OCI-LY1 (cell line): Measurements from ENCODE around the gene KNG1.
"Not testable (repeated sequence)": the region's sequence is repeated elsewhere in the genome, so short reads cannot be mapped to it uniquely, and the experiment has no call there.

ENCODE experiments used
- H2AFZ ChIP-seq: fragments of 200-600 bp; sonication (generic), shearing (Covaris generic); 2 replicates; pipeline ENCODE4 v1.6.0; 2014; ENCODE audit warnings: antibody characterized with exemption, mild to moderate bottlenecking, low read length
- H3F3A ChIP-seq: fragments of 200-600 bp; sonication (generic), shearing (Covaris generic); 2 replicates; pipeline ENCODE4 v1.6.0; 2014; ENCODE audit warnings: mild to moderate bottlenecking, antibody characterized with exemption, low read length, moderate library complexity; ENCODE audit not compliant: insufficient read depth
- H3K27ac ChIP-seq: fragments of 200-600 bp; sonication (generic); 2 replicates; pipeline ENCODE4 v1.5.1; 2014; ENCODE audit warnings: low read length, mixed run types, mild to moderate bottlenecking, low read depth; ENCODE audit not compliant: poor library complexity, severe bottlenecking
- H3K27me3 ChIP-seq: fragments of 200-600 bp; sonication (generic); 2 replicates; pipeline ENCODE4 v1.6.0; 2014; ENCODE audit warnings: antibody characterized with exemption, mild to moderate bottlenecking, low read length, moderate library complexity; ENCODE audit not compliant: insufficient read depth
- H3K36me3 ChIP-seq: fragments of 200-600 bp; sonication (generic); 2 replicates; pipeline ENCODE4 v1.6.1; 2014; ENCODE audit warnings: mild to moderate bottlenecking, antibody characterized with exemption, low read length, moderate library complexity, mixed read lengths; ENCODE audit not compliant: insufficient read depth
- H3K4me1 ChIP-seq: fragments of 200-600 bp; sonication (generic); 2 replicates; pipeline ENCODE4 v1.5.1; 2014; ENCODE audit warnings: mild to moderate bottlenecking, low read length, moderate library complexity; ENCODE audit not compliant: insufficient read depth, severe bottlenecking
- H3K4me2 ChIP-seq: fragments of 200-600 bp; sonication (generic), shearing (Covaris generic); 2 replicates; pipeline ENCODE4 v1.6.1; 2014; ENCODE audit warnings: low read length
- H3K4me3 ChIP-seq: fragments of 200-600 bp; sonication (generic); 2 replicates; pipeline ENCODE4 v1.5.1; 2014; ENCODE audit warnings: low read length, low read depth, mild to moderate bottlenecking, mixed read lengths; ENCODE audit not compliant: poor library complexity, severe bottlenecking
- H3K79me2 ChIP-seq: fragments of 200-600 bp; shearing (Covaris generic); 2 replicates; pipeline ENCODE4 v1.6.1; 2016; ENCODE audit warnings: mixed run types, low read length, mixed read lengths; ENCODE audit not compliant: insufficient read depth
- H3K9ac ChIP-seq: fragments of 200-600 bp; sonication (generic), shearing (Covaris generic); 2 replicates; pipeline ENCODE4 v1.6.1; 2014; ENCODE audit warnings: mild to moderate bottlenecking, low read length, mixed read lengths
- H3K9me2 ChIP-seq: fragments of 200-600 bp; sonication (generic), shearing (Covaris generic); 2 replicates; pipeline ENCODE4 v1.6.1; 2014; ENCODE audit warnings: low read depth, mild to moderate bottlenecking, low read length, mixed read lengths
- H3K9me3 ChIP-seq: fragments of 200-600 bp; shearing (Covaris generic); 2 replicates; pipeline ENCODE4 v1.6.1; 2014; ENCODE audit warnings: low read length, mixed read lengths
- H4K20me1 ChIP-seq: fragments of 200-600 bp; sonication (generic), shearing (Covaris generic); 2 replicates; pipeline ENCODE4 v1.6.0; 2016; ENCODE audit warnings: mild to moderate bottlenecking, low read length; ENCODE audit not compliant: insufficient read depth
- EZH2 ChIP-seq: fragments of 200-600 bp; sonication (generic), shearing (Covaris generic); IDR thresholded peaks from 2 replicates; pipeline ENCODE4 v1.8.0; 2017; ENCODE audit warnings: borderline replicate concordance, mixed run types, mild to moderate bottlenecking, antibody characterized with exemption, low read length, moderate library complexity, mixed read lengths
- TF ChIP-seq, protein P1 (sequence below): fragments of 200-600 bp; sonication (generic), shearing (Covaris generic); IDR thresholded peaks from 2 replicates; pipeline ENCODE4 v1.5.1; 2017; ENCODE audit warnings: mild to moderate bottlenecking, antibody characterized with exemption, low read length, moderate library complexity, mixed read lengths

KNG1 gene

GRCh38 chr3:186708983-186709679, 8.0 kb upstream of the KNG1 start:
- H3K27ac ChIP-seq, result no peak overlapping the region
- TF ChIP-seq EZH2, result no peak
- TF ChIP-seq, protein P1, sequence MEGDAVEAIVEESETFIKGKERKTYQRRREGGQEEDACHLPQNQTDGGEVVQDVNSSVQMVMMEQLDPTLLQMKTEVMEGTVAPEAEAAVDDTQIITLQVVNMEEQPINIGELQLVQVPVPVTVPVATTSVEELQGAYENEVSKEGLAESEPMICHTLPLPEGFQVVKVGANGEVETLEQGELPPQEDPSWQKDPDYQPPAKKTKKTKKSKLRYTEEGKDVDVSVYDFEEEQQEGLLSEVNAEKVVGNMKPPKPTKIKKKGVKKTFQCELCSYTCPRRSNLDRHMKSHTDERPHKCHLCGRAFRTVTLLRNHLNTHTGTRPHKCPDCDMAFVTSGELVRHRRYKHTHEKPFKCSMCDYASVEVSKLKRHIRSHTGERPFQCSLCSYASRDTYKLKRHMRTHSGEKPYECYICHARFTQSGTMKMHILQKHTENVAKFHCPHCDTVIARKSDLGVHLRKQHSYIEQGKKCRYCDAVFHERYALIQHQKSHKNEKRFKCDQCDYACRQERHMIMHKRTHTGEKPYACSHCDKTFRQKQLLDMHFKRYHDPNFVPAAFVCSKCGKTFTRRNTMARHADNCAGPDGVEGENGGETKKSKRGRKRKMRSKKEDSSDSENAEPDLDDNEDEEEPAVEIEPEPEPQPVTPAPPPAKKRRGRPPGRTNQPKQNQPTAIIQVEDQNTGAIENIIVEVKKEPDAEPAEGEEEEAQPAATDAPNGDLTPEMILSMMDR, result no peak
- no peaks in the 10 kb centered on the region for H3K79me2 ChIP-seq
- H4K20me1 ChIP-seq, result no peaks in the 10 kb centered on the region
- no peak overlapping the region for H2AFZ ChIP-seq
- no peaks in the 10 kb centered on the region for H3K4me1 ChIP-seq
- H3F3A ChIP-seq, result no peaks in the 10 kb centered on the region
- no peaks in the 10 kb centered on the region for H3K9me2 ChIP-seq
- H3K4me2 ChIP-seq, result no peak overlapping the region
- H3K36me3 ChIP-seq, result no peaks in the 10 kb centered on the region
- no peak overlapping the region for H3K4me3 ChIP-seq
- peaks cover 4% of the 10 kb centered on the region; the same call in 1 of the 2 replicates for H3K27me3 ChIP-seq
- no peak overlapping the region for H3K9ac ChIP-seq
- no peaks in the 10 kb centered on the region for H3K9me3 ChIP-seq

DNA sequence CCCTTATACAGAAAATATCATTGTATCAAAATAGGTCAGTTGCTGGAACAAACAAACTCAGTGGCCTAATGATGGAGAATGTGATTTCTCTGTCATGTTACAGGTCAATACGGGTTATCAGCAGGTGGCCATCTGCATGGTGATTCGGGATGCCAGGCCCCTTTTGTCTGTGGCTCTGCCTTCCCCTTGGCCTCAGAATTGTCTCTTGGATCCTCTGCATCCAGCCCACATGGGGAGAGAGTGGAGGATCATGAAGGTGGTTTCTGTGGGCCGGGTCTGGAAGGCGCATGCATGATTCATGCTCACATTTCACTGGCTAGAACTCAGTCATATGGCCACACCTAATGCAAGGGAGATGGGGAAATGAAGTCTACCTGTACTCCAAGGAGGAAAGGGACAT, 6.5 kb upstream of the KNG1 start:
- not testable (repeated sequence) for H3K27me3 ChIP-seq, H3K9ac ChIP-seq, H3K27ac ChIP-seq, H3K4me1 ChIP-seq, H3F3A ChIP-seq, H3K79me2 ChIP-seq, H3K9me3 ChIP-seq, H3K4me3 ChIP-seq, H4K20me1 ChIP-seq, H2AFZ ChIP-seq, H3K9me2 ChIP-seq, H3K4me2 ChIP-seq, H3K36me3 ChIP-seq

GRCh38 chr3:186713499-186713898, 3.7 kb upstream of the KNG1 start:
- H3K9ac ChIP-seq, result no peak overlapping the region
- TF ChIP-seq EZH2, result no peak
- TF ChIP-seq, protein P1, result no peak
- H4K20me1 ChIP-seq, result no peaks in the 10 kb centered on the region
- no peak overlapping the region for H2AFZ ChIP-seq
- H3K4me3 ChIP-seq, result no peak overlapping the region
- no peaks in the 10 kb centered on the region for H3K9me3 ChIP-seq
- H3K4me2 ChIP-seq, result no peak overlapping the region
- no peaks in the 10 kb centered on the region for H3F3A ChIP-seq
- no peaks in the 10 kb centered on the region for H3K9me2 ChIP-seq
- no peaks in the 10 kb centered on the region for H3K79me2 ChIP-seq
- no peaks in the 10 kb centered on the region for H3K27me3 ChIP-seq
- peaks cover 9% of the 10 kb centered on the region for H3K4me1 ChIP-seq
- H3K36me3 ChIP-seq, result no peaks in the 10 kb centered on the region
- H3K27ac ChIP-seq, result no peak overlapping the region
